NOMO-1 treated with DMSO at 0.1 percent for 48 hours (cell line): ENCODE results near the gene MTERF2.

Experiments used
- DNase-seq: peaks from one replicate; lab custom pipeline; 2025; ENCODE audit not compliant: unreplicated experiment; lab: John Stamatoyannopoulos, UW

MTERF2 gene

DNA sequence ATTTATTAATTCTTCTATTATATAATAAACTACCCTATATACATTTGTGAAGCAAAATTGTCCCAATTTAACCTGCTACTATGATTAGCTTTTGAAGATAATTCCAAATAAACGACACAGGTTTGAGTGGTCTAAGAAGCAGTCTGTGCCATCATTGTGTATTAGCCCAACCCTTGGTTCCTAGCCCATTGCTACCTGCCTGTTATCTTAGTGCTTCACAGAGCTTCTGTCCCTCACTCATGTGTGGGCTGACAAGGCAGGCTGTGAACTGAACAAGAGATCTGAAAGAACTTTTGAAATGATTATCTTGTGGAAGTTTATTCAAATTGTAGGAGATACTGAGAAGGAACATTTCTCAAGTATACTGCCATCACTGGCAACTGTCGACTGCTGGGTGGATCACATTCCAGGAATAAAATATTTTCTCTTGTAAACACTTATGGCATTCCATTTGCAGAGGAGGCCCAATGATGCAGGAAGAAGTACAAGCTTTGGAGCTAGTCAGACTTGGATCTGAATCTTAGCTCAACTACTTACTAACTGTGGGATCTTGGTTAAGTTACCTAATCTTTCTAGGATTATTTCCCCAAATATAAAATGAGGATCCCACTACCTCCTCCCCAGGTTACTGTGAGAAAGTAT lies 7.8 kb upstream of the MTERF2 start:
- DNase-seq = no peak

DNA sequence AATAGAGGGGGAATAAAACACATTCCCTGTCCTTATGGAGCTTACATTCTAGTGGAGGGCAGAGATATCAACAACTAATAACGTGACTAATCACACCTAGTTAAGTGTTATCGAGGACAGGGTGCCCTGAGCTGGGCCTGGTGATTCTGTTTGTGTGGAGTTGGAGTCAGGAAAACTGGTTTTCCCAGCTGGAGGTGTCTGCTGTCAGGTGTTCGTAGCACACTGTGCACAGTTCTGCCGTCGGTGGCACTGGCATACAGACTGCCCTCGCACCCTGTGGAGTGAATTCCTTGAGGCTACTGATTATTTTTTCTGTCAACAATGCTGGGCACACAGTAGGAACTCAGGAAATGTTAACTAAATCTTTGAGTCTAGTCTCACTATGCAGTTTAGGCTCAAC lies 900 bp upstream of the MTERF2 start:
- no peak for DNase-seq

DNA sequence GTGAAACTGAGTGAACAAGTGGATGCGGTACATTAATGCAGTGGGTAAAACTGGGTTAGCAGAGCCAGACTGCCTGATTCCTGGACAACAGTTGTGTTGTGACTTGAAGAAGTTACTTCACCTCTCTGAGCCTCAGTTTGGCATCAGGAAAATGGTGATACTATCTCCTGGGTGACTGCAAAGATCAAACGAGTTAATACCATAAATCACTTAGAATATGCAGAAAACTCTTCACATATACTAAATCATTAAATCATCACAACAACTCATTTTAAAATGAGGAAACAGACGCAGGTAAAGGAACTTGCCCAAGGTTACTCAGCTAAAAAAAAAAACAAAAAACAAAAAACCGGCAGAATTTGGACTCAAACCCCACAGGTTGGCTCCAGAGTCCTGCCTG lies 811 bp downstream of the MTERF2 start:
- DNase-seq = peak; percentile 41

DNA sequence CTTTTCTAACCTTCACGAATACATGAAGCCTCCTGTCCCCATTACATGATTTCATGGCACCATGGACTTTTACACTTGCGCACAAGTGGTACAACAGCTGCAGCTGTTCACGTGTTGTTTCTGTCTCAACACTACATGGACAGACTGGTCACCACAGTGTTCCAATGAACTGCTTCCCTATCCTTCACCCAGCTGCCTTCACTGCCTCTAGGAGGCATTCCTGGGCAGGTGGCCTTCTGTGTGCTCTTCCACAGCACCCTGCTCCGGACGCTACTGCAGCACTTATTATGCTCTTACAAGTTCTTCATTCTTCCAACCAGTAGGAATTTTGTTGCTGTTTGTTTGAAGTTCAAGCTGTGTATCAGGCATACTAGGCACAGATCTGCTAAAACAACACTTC lies 1.5 kb downstream of the MTERF2 start:
- no peak for DNase-seq

DNA sequence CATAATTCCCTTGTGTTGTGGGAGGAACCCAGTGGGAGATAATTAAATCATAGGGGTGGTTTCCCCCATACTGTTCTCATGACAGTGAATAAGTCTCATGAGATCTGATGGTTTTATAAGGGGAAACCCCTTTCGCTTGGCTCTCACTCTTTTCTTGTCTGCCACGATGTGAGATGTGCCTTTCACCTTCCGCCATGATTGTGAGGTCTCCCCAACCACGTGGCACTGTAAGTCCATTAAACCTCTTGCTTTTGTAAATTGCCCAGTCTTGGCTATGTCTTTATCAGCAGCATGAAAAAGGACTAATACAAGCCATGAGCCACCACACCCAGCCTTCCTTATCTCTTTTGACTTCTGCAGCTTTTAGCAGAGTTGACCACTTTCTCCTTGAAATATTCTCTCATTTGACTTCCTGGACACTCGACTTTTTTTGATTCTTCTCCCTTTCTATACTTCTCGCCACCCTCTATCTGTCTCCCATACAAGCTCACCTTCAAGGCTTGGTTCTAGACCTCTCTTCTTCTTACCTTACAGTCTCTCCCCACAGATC lies 2.3 kb downstream of the MTERF2 start:
- DNase-seq = no peak

DNA sequence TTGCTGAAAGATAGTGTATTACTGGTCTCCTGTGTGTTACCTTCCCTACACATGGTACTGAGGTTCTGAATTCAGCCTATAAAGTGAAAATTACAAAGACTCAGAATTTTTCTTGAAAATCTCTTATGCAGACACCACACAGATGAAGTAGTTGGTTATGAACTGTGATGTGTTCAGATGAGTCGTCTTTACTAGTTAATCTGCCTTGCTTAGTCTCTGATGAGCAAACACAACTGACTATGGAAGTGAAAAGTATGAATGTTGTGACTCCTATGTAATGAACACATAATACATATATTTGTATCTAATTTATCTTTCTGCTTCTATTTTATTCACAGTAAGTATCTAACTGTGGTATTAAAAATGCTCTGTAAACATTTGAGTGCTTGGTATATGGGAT lies 4.7 kb downstream of the MTERF2 start:
- no peak for DNase-seq

DNA sequence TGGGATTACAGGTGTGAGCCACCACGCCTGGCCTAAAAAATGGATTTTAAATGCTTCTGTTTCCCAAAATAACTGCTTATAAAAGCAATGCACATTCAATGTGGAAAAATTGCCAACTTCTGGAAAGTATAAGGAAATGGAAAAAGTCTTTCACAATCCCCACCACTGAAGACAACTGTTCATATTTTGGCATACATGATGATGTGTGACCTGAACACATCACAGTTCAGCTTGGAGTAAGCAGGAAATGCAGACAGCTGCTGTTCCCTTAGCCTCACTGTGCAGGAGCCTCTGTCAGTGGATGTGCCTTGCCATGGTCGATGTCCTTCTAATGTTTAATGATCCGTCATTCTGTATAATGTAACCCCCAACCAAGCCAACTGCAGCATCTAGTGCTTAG lies 5.2 kb downstream of the MTERF2 start:
- no peak for DNase-seq

DNA sequence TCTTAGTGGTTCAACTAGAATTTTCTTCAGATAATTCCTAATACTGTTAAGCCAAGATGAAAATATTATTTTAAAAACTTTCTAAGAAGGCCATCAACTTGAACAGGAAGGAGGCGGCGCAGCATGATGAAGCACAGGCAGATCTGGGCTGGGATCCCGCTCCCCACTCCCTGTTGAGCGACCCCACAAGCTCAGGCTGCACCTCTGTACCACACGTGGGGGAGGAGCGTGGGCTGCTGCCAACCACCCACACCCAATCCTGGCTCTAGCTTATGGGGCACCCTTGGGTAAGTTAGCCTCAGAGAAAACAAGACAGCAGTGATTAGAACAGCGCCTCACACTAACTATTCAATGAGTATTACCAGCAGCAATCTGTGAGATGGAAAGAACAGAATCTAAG lies 6.0 kb downstream of the MTERF2 start:
- DNase-seq = no peak

DNA sequence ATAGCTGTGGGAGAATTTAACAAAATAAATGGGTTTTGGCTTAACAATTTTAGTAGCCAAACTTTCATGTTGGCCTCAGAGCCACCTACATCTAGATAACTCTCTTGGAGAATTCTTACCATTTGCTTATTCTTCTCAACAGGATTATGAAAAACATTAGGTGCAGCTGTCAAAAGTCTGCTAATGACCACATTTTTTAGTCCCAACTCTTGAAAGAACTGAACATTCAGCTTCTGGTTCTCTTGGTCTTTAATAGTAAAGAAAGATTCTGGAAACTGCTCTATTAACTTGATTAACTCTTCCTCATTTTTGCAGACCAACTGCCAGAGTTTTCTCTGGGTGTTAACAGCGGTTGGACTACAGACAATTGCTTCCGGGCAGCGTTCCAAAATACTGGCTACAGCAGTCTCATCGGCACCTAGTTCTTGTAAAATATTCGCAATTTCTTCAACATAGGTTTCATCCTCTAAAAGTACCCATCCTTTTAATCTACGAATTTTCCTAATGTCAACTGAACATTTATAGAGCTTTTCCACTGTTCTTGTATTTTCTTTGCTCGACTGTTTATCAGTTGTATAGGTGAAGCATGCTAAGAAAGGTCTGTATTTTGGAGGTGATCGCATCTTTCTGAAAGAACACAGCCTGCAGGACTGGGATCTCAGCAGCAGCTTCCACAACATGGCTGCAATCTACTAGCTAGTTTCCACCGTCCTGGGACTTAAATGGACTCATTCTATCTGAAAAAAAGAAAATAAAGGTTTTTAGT lies 8.7 kb downstream of the MTERF2 start:
- no peak for DNase-seq

DNA sequence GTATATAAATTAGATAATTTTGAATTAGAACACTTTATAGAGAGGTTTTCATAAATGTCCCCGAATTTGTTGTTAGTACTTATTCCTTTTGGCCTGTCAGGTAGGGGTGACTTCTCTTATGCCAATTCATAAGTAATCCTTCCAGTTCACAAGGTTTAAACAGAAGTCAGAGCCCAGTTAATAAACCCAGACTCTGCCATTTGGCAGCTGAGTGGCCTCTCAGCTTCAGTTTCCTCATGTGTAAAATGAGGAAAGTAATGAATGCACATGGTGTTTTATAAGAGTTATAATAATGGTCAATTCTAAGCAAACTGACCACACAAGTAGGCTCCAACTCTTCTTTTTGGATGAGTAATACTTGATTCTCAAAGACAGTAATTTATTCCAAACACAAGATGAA lies 10.3 kb downstream of the MTERF2 start:
- no peak for DNase-seq

DNA sequence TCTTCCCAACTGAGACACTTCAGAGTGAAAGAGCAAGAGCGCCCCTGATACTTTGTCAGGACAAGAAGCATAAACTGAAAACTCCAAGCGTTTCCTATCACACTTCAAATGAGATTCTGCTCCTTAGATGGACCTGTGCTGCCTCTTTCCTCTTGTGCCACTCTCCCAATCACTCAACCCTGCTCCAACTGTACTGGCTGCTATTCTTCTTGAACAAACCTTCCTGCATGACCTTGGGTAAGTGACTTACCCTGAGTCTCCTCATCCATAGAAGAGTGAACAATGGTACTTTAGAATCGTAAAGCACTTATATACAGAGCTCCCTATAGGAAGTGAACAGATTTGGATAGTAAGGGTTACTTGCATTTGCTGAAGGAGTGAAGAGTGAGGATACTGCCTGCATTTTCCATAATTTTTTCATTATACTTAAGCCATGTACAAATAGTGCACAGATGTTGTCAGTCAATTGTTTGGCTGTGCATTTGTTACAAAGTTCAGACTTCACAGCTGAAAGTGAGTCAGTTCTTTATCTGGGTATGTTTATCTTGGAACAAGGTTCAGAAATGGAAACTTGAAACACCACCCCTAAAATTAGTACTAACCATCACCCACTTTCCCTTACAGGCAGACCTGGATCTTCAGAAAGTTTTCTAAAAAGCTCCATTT lies 10.8 kb downstream of the MTERF2 start:
- DNase-seq = no peak

DNA sequence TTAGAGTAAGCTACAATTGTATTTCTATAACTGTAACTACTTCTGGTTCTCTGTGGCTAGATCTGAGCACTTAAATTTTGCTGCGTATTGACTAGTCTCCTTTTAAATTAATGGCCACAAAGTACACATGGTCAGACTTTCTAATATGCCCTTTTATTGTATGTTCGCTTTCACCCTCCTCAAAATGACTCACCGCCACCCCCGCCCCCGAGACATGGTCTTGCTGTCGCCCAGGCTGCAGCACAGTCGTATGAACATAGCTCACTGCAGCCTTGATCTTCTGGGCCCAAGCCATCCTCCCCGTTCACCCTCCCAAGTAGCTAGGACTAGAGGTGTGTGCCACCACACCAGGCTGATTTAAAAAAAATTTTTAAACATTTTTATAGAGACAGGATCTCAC lies 11.8 kb downstream of the MTERF2 start:
- DNase-seq = no peak

DNA sequence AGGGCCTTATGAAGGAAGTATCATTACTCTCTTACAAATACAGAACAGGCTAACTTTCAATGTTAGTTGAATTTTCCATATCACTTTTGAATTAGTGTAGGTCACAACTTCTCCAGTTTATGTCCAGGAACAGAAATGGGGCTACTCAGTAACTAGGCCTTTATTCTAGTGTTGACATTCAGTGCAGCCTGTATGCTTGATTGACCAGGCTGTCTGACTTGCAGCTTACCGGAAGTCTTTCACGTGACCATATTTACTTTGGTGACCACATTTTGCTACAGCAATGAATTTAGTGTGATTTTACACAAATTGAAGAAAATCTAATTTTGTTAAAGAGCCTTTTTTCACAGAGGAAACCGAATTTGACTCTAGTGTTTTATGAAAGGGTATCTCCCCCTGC lies 12.4 kb downstream of the MTERF2 start:
- DNase-seq = no peak

DNA sequence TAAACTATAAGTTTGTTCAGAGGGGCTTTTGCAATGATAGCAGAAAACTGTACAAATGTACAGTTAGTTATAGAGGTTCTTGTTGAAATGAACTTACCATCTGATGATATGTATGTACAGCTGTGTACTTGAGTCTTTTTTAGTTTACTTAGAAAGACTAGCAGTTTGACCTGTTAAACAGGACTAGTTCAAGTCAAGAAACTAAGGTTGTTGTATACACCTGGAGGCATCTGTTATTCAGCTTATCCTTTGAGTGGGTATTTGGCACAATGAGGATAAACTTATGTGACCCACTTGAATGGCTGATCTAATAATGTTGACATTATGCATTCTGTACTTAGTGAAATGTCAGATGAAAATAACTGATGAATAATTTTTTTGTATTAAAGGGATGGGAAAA lies 13.4 kb downstream of the MTERF2 start:
- no peak for DNase-seq

DNA sequence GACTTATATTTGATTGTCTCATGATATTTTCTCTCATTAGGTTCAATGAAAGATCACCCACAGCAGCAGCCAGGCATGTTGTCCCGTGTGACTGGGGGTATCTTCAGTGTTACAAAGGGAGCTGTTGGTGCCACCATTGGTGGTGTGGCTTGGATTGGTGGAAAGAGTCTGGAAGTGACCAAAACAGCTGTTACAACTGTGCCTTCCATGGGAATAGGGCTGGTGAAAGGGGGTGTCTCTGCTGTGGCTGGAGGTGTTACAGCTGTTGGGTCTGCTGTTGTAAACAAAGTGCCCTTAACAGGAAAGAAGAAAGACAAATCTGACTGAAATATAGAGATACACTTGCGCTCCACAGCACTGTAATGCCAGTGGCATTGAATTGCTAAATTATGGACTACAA lies 15.9 kb downstream of the MTERF2 start:
- DNase-seq = no peak

DNA sequence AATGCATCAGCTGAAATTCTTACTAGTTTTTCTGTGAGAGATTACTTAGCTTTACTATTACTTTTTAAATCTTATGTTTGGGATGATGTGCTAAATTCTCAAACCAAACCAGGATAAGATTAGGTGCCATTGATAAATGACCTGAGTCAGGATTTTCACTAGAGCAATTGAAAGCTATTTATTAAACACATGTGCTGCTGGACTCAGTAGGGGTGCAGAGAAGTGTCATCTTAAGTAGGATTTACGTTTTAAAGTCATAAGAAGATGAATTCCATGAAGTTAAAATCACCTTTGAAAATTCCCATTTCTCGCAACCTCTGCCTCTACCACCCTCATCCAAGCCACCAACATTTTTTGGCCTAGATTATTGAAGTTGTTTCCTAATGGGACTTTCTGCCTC lies 22.4 kb downstream of the MTERF2 start:
- no peak for DNase-seq

DNA sequence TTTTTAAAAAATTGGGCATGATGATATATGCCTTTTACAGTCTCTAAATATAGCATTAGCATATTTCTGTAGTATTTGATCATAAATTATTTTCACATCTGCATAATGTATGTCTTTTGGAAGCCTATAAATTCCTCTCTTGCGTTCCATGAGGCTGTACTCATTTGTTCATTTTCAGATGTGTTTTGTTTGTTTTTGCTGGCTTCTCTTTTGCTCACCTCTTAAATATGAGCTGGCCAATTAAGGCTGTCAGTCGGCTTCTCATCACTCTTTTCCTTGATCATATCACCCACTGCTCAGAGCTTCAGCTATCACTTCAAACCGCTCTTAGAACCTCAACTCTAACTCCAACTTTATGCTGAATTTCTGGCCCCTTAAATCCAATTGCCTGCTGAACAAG lies 24.7 kb downstream of the MTERF2 start:
- no peak for DNase-seq

DNA sequence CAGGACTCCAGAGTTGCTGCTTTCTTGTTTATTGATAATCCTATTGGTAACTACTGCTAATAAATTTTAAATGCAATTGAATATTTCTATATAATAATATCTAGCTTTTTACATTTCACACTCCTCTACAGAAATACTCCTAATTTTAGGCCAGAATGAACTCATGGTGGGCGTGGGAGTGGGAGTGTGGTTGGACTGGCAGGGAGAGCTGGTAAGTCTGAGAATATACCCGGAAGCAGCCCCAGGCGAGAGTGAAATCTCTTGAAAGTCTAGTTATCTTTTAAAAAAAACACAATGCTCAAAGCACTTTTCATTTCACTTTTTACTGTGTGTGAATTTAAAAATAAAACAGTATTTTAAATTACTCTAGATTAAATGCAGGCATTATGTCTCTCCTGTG lies 26.5 kb downstream of the MTERF2 start:
- DNase-seq = no peak

DNA sequence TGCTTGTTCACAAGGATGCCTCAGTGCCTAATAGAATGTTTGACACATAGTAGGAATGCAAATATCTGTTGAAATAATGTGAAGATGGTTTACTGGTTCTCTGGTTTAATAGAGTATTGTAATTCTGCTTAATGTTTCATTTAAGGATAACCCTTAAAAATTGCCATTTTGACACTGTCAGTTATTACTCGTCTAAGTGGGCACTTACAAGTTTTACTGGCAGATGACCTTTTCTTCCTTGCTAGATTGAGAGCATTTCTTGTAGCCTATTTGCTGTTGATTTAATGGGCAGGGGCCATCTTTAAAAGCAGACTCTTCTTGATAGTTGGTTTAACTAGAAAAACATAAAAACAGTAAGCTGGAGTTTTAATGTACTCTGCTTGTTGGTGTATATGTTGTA lies 29.4 kb downstream of the MTERF2 start:
- no peak for DNase-seq

DNA sequence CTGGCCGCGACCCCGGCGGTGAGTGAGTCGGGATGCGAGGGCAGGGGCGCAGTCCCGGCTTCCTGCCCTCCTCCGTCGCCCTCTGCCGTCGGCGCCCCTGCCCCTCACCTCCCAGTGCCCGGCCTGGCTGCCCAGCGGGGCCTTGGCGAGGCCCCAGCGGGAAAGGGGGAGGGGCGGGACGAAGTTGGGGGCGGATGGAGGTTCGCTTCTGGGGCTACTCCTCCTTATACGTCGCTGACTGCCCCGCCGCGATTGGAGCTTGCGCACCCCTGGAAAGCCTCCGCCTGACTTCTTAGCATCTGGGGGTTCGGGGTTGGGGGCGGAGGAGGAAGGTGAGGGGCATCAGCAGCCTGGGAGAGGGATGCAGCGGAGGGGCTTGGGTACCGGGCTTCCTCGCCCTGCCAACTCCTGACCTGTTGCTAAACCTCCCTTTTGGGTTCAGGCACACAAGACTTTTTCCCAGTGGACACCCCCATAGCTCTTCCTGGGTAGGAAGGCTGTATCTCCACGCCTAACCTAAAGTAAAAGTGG lies 30.8 kb downstream of the MTERF2 start:
- peak; percentile 25 for DNase-seq

DNA sequence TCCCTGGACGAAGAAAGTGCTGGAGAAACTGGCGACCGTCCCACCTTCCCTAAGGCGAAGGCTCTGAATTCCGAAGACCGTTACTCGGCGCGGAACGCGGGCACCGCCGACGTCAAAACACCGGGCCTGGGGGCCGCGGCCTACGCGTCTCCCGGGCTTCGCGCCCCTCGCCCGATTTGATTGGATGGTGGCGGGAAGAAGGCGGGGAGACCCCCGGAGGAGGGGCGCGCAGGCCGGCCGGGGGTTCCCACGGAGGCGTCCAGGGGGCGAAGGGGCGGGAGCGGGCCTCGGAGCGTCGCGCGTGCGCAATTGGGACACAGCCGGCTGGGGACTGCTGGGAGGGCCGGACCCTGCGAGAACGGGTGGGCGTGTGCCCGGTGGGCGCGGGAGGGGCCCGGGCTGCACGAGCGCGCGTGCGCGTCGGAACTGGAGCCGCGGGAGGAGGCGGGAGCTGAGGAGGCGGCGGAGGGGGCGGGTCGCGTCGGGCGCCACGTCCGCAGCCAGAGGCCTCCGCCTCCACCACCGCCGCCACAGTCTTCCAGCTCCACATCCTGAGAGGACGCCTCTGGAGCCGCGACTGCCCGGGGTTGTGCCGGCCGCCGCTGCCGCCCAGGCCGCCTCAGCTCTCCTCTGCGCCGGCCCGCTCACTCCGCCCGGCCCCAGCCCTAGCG lies 31.4 kb downstream of the MTERF2 start, which contains the start of gene TMEM263:
TSS of gene TMEM263 (plus strand) at position 531 of the 671 bp plus-strand sequence. CDS start 11,210 bp downstream, outside the sequence.
- DNase-seq = peak; percentile 71
